Stimulated activated CD8-positive, alpha-beta memory T cell treated with anti-CD3 and anti-CD28 coated beads, Interleukin-15, amount 100 ng/mL, for 24 hours (primary cell): Measurements from ENCODE around the gene SPATA6.
"Not testable (repeated sequence)": the region's sequence is repeated elsewhere in the genome, so short reads cannot be mapped to it uniquely, and the experiment has no call there.

Experiments
- DNase-seq: peaks from one replicate; pipeline ENCODE4 v3.0.0-alpha.2; 2020; ENCODE audit warnings: low read depth

SPATA6 gene

GRCh38 chr1:48462716-48463302 lies 9.2 kb downstream of the SPATA6 start:
- no peak for DNase-seq

GRCh38 chr1:48450505-48450904 lies 21.5 kb downstream of the SPATA6 start:
- no peak for DNase-seq

GRCh38 chr1:48448932-48449331 lies 23.1 kb downstream of the SPATA6 start:
- DNase-seq, result no peak

- DNase-seq, result not testable (repeated sequence)
These were observed 27.8 kb downstream of the SPATA6 start for GRCh38 chr1:48444186-48444585.

- DNase-seq, result no peak
These were observed 29.0 kb downstream of the SPATA6 start for GRCh38 chr1:48442864-48443619.

- not testable (repeated sequence) for DNase-seq
These were observed 31.2 kb downstream of the SPATA6 start for GRCh38 chr1:48440786-48441185.

- no peak for DNase-seq
These were observed 32.6 kb downstream of the SPATA6 start for GRCh38 chr1:48439380-48439779.

- not testable (repeated sequence) for DNase-seq
These were observed 34.6 kb downstream of the SPATA6 start for GRCh38 chr1:48437379-48437778.

- not testable (repeated sequence) for DNase-seq
These were observed 36.5 kb downstream of the SPATA6 start for GRCh38 chr1:48435312-48436002.

GRCh38 chr1:48430832-48431231 lies 41.2 kb downstream of the SPATA6 start:
- no peak for DNase-seq

- no peak for DNase-seq
These were observed 50.0 kb downstream of the SPATA6 start for GRCh38 chr1:48422009-48422408.

- no peak for DNase-seq
These were observed 53.3 kb downstream of the SPATA6 start for GRCh38 chr1:48418742-48419141.

- no peak for DNase-seq
These were observed 57.0 kb downstream of the SPATA6 start for GRCh38 chr1:48415050-48415449.

GRCh38 chr1:48414264-48414663 lies 57.7 kb downstream of the SPATA6 start:
- no peak for DNase-seq

- DNase-seq, result no peak
These were observed 66.1 kb downstream of the SPATA6 start for GRCh38 chr1:48405940-48406339.

- DNase-seq, result no peak
These were observed 66.6 kb downstream of the SPATA6 start for GRCh38 chr1:48405400-48405799.

- DNase-seq, result no peak
These were observed 69.4 kb downstream of the SPATA6 start for GRCh38 chr1:48402599-48402998.

- no peak for DNase-seq
These were observed 75.8 kb downstream of the SPATA6 start for GRCh38 chr1:48396208-48396607.

- no peak for DNase-seq
These were observed 80.1 kb downstream of the SPATA6 start for GRCh38 chr1:48391926-48392325.

GRCh38 chr1:48387409-48387808 lies 84.6 kb downstream of the SPATA6 start:
- DNase-seq, result no peak

- no peak for DNase-seq
These were observed 97.2 kb downstream of the SPATA6 start for GRCh38 chr1:48374785-48375184.

- DNase-seq, result no peak
These were observed 100.4 kb downstream of the SPATA6 start for GRCh38 chr1:48371598-48371997.

GRCh38 chr1:48362901-48363300 lies 109.1 kb downstream of the SPATA6 start:
- DNase-seq, result no peak
